Esophagus squamous epithelium (tissue), 4 donors: Measurements from ENCODE around the gene UQCC2.

Source experiments
- CTCF ChIP-seq, 6 experiments: fragments of 450-650 bp in 4 of 6; fragments of 200-600 bp in 2 of 6; sonication (generic) in 2 of 6; IDR thresholded peaks; one replicate each; pipeline ENCODE4 v1.5.1; 2016 to 2019; ENCODE audit warnings: antibody characterized with exemption in 6 of 6, mild to moderate bottlenecking in 4 of 6, moderate library complexity in 4 of 6
- POLR2A ChIP-seq, 4 donors: fragments of 450-650 bp; IDR thresholded peaks; one replicate each; pipeline ENCODE4 v1.6.1; 2017; ENCODE audit warnings: antibody characterized with exemption in 4 of 4, mild to moderate bottlenecking in 4 of 4, moderate library complexity in 3 of 4

DNA sequence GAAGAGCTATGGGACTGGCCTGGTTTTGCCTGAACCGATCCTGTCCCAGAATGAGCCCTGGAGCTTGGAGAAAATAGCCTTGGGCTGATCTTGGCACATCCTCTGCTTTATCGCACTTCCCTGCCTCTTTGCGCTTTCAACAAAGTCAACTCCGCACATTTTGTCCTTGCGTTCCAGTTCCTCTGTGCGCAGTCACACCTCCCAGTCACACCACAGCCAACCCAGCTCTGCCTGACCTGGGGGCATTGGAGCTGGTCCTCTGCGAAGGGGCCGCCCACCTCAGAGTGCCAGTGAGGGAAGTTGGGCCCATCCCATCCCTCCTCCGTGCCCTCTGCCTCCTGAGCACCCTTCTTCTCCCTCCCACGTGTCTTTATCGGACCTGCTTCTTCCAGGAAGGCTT, 16.9 kb upstream of the UQCC2 start:
- TF ChIP-seq CTCF (IDR thresholded peaks at IDR 0.05) = no peak
- no peak for TF ChIP-seq POLR2A (IDR thresholded peaks at IDR 0.05)
